Cardiac muscle cell (in vitro differentiated cells and primary cell): Measurements from ENCODE around the gene SLC35B1. TPM values are rescaled to one million over a fixed set of nuclear protein-coding genes. Genes with fewer than 3 reads are reported as not detected.

Experiments
- DNase-seq, 2 donors: peaks; one replicate each; pipeline versions ENCODE4 v3.0.0 to v3.0.0-alpha.2; 2010 to 2017; ENCODE audit warnings: low read depth in 1 of 2, low spot score in 1 of 2
- H3K27ac ChIP-seq: fragments of 200-600 bp; sonication (generic); 2 replicates; pipeline ENCODE4 v1.5.1; 2016
- H3K27me3 ChIP-seq: fragments of 200-600 bp; sonication (generic); 2 replicates; pipeline ENCODE4 v1.6.0; 2016; ENCODE audit warnings: control low read depth
- H3K36me3 ChIP-seq: fragments of 200-600 bp; sonication (generic); 2 replicates; pipeline ENCODE4 v1.5.1; 2016; ENCODE audit warnings: control low read depth
- H3K4me1 ChIP-seq: fragments of 200-600 bp; sonication (generic); 2 replicates; pipeline ENCODE4 v1.8.1; 2017; ENCODE audit warnings: low read depth, mild to moderate bottlenecking, mixed run types
- H3K4me3 ChIP-seq: fragments of 200-600 bp; sonication (generic); 2 replicates; pipeline ENCODE4 v1.5.1; 2016; ENCODE audit warnings: mild to moderate bottlenecking
- H3K9me3 ChIP-seq: fragments of 200-600 bp; sonication (generic); 2 replicates; pipeline ENCODE4 v1.5.1; 2017; ENCODE audit warnings: low read depth, mild to moderate bottlenecking, control low read depth
- CTCF ChIP-seq: IDR thresholded peaks from 2 replicates; pipeline ENCODE4 v1.5.1; 2012; ENCODE audit warnings: low read depth, mild to moderate bottlenecking, low read length
- polyA plus RNA-seq: library from polyadenylated mRNA; unstranded; fragments of >200 nt; fragmentation: Nextera tagmentation; extraction: Ambion mirVana; gene quantifications from 2 replicates; pipeline ENCODE4 v1.2.1, GENCODE V29; 2016
- total RNA-seq: library from RNA; depleted of rRNA; stranded (reverse); fragments of >200 nt; gene quantifications from 2 replicates; pipeline ENCODE4 v1.2.3, GENCODE V29; 2016

Gene SLC35B1
- total and polyA plus RNA-seq, 2 experiments from 2014 or later: 73.3 to 143 TPM

GRCh38 chr17:49667854-49668253, 39.9 kb downstream of the SLC35B1 start:
- Histone ChIP-seq H3K4me1 (peaks cover 7% of the 10 kb centered on the region), H3K4me3 (no peak overlapping the region), H3K9me3 (peaks cover 5% of the 10 kb centered on the region), H3K27me3 (no peaks in the 10 kb centered on the region), H3K36me3 (peaks cover 10% of the 10 kb centered on the region), H3K27ac (peak overlapping the region; percentile 7)
- TF ChIP-seq CTCF: no peak
- DNase-seq: no peak

- H3K36me3 ChIP-seq: peaks cover 10% of the 10 kb centered on the region
Observed at GRCh38 chr17:49664706-49665211, 43.0 kb downstream of the SLC35B1 start.

GRCh38 chr17:49659661-49660382, 47.9 kb downstream of the SLC35B1 start:
- H3K36me3 ChIP-seq: peaks cover 5% of the 10 kb centered on the region
- no peaks in the 10 kb centered on the region for H3K4me1 ChIP-seq
- H3K27ac ChIP-seq: no peak overlapping the region
- no peaks in the 10 kb centered on the region for H3K27me3 ChIP-seq
- no peak for TF ChIP-seq CTCF
- no peak for DNase-seq
- peaks cover 5% of the 10 kb centered on the region for H3K9me3 ChIP-seq
- H3K4me3 ChIP-seq: no peak overlapping the region

More at GRCh38 chr17:49664706-49665211, 43.0 kb downstream of the SLC35B1 start:
- peaks cover 5% of the 10 kb centered on the region for H3K9me3 ChIP-seq
- no peak overlapping the region for H3K27ac ChIP-seq
- no peaks in the 10 kb centered on the region for H3K4me1 ChIP-seq
- no peak for TF ChIP-seq CTCF
- H3K4me3 ChIP-seq: no peak overlapping the region
- no peak for DNase-seq
- no peaks in the 10 kb centered on the region for H3K27me3 ChIP-seq

- H3K36me3 ChIP-seq: no peaks in the 10 kb centered on the region
- H3K27ac ChIP-seq: peak overlapping the region; percentile 82
- TF ChIP-seq CTCF: no peak
- H3K4me3 ChIP-seq: no peak overlapping the region
- no peaks in the 10 kb centered on the region for H3K4me1 ChIP-seq
- DNase-seq: no peak
- no peaks in the 10 kb centered on the region for H3K27me3 ChIP-seq
- no peaks in the 10 kb centered on the region for H3K9me3 ChIP-seq
Observed at GRCh38 chr17:49656247-49656646, 51.5 kb downstream of the SLC35B1 start.

Other genes with a start within 250 kb of the SLC35B1 start
- 16.5 and 31.3 TPM in 2 replicates for gene NGFR, start 212.7 kb downstream of the SLC35B1 start, total RNA-seq
- 12.2 and 27.0 TPM in 2 replicates for gene NGFR, start 212.7 kb downstream of the SLC35B1 start, polyA plus RNA-seq
- 8.1 and 9.0 TPM in 2 replicates for gene NXPH3, start 132.1 kb downstream of the SLC35B1 start, total RNA-seq
- gene NXPH3, start 132.1 kb downstream of the SLC35B1 start, polyA plus RNA-seq: 2.1 and 3.4 TPM in 2 replicates
- 46.0 and 54.4 TPM in 2 replicates for gene SPOP, start 29.9 kb downstream of the SLC35B1 start, total RNA-seq
- 92.2 and 111 TPM in 2 replicates for gene SPOP, start 29.9 kb downstream of the SLC35B1 start, polyA plus RNA-seq
- 19.2 and 30.9 TPM in 2 replicates for gene FAM117A, start 56.2 kb upstream of the SLC35B1 start, total RNA-seq
- 21.8 and 25.5 TPM in 2 replicates for gene FAM117A, start 56.2 kb upstream of the SLC35B1 start, polyA plus RNA-seq
- gene KAT7, start 80.7 kb upstream of the SLC35B1 start, total RNA-seq: 31.3 and 33.1 TPM in 2 replicates
- gene KAT7, start 80.7 kb upstream of the SLC35B1 start, polyA plus RNA-seq: 30.0 and 57.4 TPM in 2 replicates
- gene TAC4, start 140.1 kb upstream of the SLC35B1 start, total RNA-seq: not detected in 2 replicates
- 0.78 TPM in 1 of 2 replicates, not detected in the other for gene TAC4, start 140.1 kb upstream of the SLC35B1 start, polyA plus RNA-seq